HG02938 (cell line): ENCODE results near the gene NTRK1.

Experiments used
- ATAC-seq: cut with Tn5 transposase; IDR thresholded peaks from one replicate; pipeline ENCODE4 v1.9.1; 2021; ENCODE audit warnings: mild to moderate bottlenecking, moderate library complexity; ENCODE audit not compliant: unreplicated experiment

The NTRK1 gene

GRCh38 chr1:156877433-156878170 lies 16.9 kb downstream of the NTRK1 start:
- no peak for ATAC-seq

GRCh38 chr1:156879876-156880275 lies 19.2 kb downstream of the NTRK1 start:
- ATAC-seq = no peak

- ATAC-seq = no peak
These were observed 19.8 kb downstream of the NTRK1 start for GRCh38 chr1:156880473-156880872.

- no peak for ATAC-seq
These were observed 20.4 kb downstream of the NTRK1 start for GRCh38 chr1:156881101-156881500.

- no peak for ATAC-seq
These were observed 21.0 kb downstream of the NTRK1 start for GRCh38 chr1:156881663-156882062.

- ATAC-seq = no peak
These were observed 21.9 kb downstream of the NTRK1 start for GRCh38 chr1:156882543-156882942.

GRCh38 chr1:156883919-156884318 lies 23.3 kb downstream of the NTRK1 start:
- ATAC-seq = no peak

- ATAC-seq = no peak
These were observed 24.0 kb downstream of the NTRK1 start for GRCh38 chr1:156884560-156885184.

- no peak for ATAC-seq
These were observed 24.6 kb downstream of the NTRK1 start for GRCh38 chr1:156885314-156885713.

- ATAC-seq = no peak
These were observed 25.3 kb downstream of the NTRK1 start for GRCh38 chr1:156885880-156886355.

- no peak for ATAC-seq
These were observed 26.1 kb downstream of the NTRK1 start for GRCh38 chr1:156886583-156887281.

GRCh38 chr1:156887317-156887716 lies 26.7 kb downstream of the NTRK1 start:
- no peak for ATAC-seq

- ATAC-seq = no peak
These were observed 27.1 kb downstream of the NTRK1 start for GRCh38 chr1:156887734-156888133.

GRCh38 chr1:156889802-156890580 lies 29.3 kb downstream of the NTRK1 start:
- ATAC-seq = no peak

GRCh38 chr1:156892190-156893047 lies 31.8 kb downstream of the NTRK1 start:
- ATAC-seq = no peak

- ATAC-seq = no peak
These were observed 32.6 kb downstream of the NTRK1 start, which contains the start of gene PEAR1 for GRCh38 chr1:156893048-156893953. Gene PEAR1, plus strand, starts transcription at chr1:156893718. Its CDS starts 10,209 bp downstream, at chr1:156903927.

GRCh38 chr1:156894001-156894400 lies 33.3 kb downstream of the NTRK1 start:
- ATAC-seq = no peak

GRCh38 chr1:156894711-156895454 lies 34.2 kb downstream of the NTRK1 start:
- ATAC-seq = no peak
